ENCODE results near the gene TAF4. TPM values are rescaled to one million over a fixed set of nuclear protein-coding genes. Genes with fewer than 3 reads are reported as not detected.

TAF4 gene
- total RNA-seq, 1 donor from 2014 or later: 17.6 TPM

DNA sequence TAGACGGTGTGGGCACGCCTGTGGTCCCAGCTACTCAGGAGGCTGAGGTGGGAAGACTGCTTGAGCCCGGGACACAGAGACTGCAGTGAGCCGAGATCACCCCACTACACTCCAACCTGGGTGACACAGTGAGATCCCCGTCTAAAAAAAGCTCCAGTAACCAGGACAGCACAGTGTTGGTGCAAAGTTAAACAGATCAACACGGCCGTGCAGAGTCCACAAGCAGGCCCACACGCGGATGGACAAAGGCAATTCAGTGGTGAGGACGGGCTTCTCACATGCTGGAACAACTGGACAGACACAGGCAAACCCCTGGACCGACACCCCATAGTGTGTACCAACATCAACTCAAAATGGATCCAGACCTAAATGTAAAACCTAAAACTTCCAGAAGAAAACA lies 41.7 kb downstream of the TAF4 start:
- no peak for ATAC-seq
- TF ChIP-seq CTCF (IDR thresholded peaks at IDR 0.05): no peak
- Histone ChIP-seq H3K4me1 (peaks cover 26% of the 10 kb centered on the region), H3K27me3 (ENCODE audit: low read depth) (no peaks in the 10 kb centered on the region), H3K27ac (no peak overlapping the region), H3K9me3 (no peaks in the 10 kb centered on the region), H3K4me3 (no peak overlapping the region), H3K36me3 (no peaks in the 10 kb centered on the region)
- intact Hi-C loops (cut with DNase I): no loop called here
- DNase-seq: no peak

DNA sequence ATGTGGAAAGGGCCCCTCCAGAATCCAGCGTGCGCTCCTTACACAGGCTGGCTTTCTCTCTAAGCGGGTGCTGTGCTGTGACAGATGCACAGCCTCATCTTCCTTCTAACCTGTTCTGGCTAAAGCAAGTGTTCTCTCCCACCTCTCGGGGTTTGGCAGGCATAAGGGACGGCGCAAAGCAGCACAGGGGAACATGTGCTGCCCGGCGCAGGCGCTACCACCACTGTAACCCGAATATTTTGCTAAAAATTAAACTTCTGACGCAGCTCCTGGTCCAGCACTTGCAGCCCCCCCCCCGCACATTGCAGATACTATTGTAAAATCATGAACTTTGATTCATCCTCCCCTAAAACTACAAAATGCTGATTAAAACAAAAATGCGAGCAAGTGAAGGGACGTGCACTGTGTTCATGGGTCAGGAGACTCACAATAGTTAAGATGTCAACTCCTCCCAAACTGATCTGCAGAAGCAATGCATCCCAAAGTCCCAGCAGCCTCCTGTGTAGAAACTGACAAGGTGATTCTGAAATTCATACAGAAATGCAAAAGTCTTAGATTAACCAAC lies 43.0 kb downstream of the TAF4 start:
- no peak for DNase-seq
- H3K27ac ChIP-seq: no peak overlapping the region
- no peaks in the 10 kb centered on the region for H3K36me3 ChIP-seq
- H3K27me3 ChIP-seq (ENCODE audit: low read depth): no peaks in the 10 kb centered on the region
- H3K4me3 ChIP-seq: no peak overlapping the region
- no peak for TF ChIP-seq CTCF (IDR thresholded peaks at IDR 0.05)
- intact Hi-C loops (cut with DNase I): no loop called here
- H3K9me3 ChIP-seq: no peaks in the 10 kb centered on the region
- ATAC-seq: no peak
- H3K4me1 ChIP-seq: peaks cover 26% of the 10 kb centered on the region

DNA sequence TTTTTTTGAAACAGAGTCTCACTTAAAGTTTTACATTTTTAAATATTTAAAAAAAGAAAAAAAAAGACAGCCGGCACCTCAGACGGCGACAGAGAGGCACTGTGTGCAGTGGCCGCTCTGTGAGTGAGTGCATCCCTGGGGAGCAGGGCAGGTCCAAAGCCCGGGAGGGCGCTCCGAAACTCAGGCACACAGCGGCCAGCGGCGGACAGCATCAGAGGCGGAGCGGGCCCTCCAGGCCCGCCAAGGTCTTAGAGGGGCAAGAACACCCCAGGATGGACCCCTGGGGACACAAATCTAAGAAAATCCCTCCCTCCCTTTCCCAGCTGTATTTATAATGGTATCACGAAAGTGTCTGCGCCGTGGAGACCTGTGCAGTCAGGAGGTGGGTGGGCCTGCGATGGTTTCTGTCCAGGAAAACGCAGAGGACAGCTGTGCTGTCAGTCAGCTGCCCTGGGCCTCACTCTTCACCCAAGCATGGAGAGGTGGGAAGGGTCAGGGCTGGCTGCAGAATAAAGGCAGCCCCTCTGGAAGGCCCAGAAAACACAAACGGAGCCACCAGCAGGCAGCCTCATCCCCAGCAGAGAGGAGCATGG lies 43.8 kb downstream of the TAF4 start:
- Histone ChIP-seq H3K4me3 (no peak overlapping the region), H3K27me3 (ENCODE audit: low read depth) (no peaks in the 10 kb centered on the region), H3K4me1 (peaks cover 26% of the 10 kb centered on the region), H3K36me3 (no peaks in the 10 kb centered on the region), H3K27ac (no peak overlapping the region), H3K9me3 (no peaks in the 10 kb centered on the region)
- ATAC-seq: no peak
- DNase-seq: peak; percentile 18
- no peak for TF ChIP-seq CTCF (IDR thresholded peaks at IDR 0.05)
- intact Hi-C loops (cut with DNase I): no loop called here

DNA sequence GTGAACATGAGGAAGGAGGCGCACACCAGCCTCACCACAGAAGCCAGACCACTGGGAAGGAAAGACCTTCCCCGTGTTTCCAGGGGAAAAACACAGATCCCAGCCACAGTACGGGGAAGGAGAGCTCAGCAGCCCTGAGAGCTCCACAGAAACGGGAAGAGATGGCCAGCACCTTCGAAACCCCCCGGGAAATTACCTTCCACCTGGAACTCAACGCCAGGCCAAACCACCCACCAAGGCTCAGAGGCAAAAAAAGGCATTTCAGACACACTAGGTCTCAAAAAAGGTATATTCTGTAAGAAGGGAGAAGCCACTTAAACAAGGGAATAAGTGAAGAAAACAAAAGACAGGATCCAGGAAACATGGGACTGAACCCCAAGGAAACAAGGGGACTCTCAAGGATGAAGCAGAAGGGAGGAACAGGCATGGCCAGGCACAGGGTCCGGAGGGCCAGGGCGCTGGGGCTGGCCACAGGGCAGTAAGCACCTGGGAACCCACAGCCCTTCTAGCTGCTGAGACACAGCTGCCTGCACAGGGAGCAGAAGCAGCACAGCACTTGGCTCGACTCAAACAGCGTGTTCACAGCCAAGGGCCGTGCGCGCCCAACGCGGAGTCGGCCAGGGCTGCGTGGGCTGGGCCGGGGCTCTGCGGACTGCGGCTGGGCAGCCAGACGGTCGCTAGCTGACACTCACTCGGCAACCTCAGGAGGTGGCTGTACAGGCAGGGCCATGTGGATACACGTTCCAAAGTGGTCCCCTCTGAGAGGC lies 44.6 kb downstream of the TAF4 start:
- Histone ChIP-seq H3K27me3 (ENCODE audit: low read depth) (no peaks in the 10 kb centered on the region), H3K4me3 (no peak overlapping the region), H3K36me3 (no peaks in the 10 kb centered on the region), H3K4me1 (peaks cover 19% of the 10 kb centered on the region), H3K9me3 (no peaks in the 10 kb centered on the region), H3K27ac (no peak overlapping the region)
- no peak for TF ChIP-seq CTCF (IDR thresholded peaks at IDR 0.05)
- ATAC-seq (peak in 1 of 2 donors; percentile 55), DNase-seq (no peak)
- intact Hi-C loops (cut with DNase I): no loop called here

DNA sequence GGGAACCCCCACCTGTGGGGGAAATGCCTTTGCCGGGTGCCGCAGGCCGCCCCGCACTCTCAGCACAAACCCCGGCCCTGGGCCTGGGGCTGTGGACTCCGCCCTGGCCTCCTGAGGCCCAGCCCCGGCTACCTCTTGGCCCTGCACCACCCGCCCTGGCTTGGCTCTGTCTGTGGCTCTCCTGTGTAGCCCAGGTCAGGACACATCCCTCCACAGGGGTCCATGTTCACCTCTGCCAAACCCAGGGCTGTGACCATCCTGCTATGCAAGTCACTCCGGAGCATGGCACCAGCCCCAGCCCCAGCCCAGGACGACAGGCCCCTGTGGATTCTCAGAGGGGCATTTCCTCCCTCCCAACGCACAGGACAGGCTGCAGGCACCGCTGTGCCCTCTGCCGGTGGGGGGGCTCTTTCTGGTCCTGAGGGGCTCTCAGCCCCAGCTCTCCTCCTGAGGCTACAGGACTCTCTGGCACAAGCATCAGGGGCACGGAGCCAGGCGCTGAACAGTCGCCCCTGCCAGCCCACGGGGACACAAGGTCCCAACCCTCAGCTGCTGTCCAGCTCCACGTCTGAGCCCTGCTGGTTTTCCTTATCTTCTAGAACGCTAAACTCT lies 45.7 kb downstream of the TAF4 start:
- Histone ChIP-seq H3K36me3 (no peaks in the 10 kb centered on the region), H3K4me3 (no peak overlapping the region), H3K27ac (no peak overlapping the region), H3K4me1 (peaks cover 8% of the 10 kb centered on the region), H3K27me3 (ENCODE audit: low read depth) (no peaks in the 10 kb centered on the region), H3K9me3 (no peaks in the 10 kb centered on the region)
- intact Hi-C loops (cut with DNase I): no loop called here
- ATAC-seq: peak; percentile 25 to 28
- TF ChIP-seq CTCF (IDR thresholded peaks at IDR 0.05): no peak
- DNase-seq: peak; percentile 30

All from lower lobe of right lung (tissue), 2 donors.